Measurements from ENCODE around the gene FADS1. TPM values are rescaled to one million over a fixed set of nuclear protein-coding genes. Genes with fewer than 3 reads are reported as not detected.

FADS1 gene
- total and polyA plus RNA-seq, 2 donors (not counting 1 experiment from before 2014, with no cell fraction given) = 173 to 208 TPM

DNA sequence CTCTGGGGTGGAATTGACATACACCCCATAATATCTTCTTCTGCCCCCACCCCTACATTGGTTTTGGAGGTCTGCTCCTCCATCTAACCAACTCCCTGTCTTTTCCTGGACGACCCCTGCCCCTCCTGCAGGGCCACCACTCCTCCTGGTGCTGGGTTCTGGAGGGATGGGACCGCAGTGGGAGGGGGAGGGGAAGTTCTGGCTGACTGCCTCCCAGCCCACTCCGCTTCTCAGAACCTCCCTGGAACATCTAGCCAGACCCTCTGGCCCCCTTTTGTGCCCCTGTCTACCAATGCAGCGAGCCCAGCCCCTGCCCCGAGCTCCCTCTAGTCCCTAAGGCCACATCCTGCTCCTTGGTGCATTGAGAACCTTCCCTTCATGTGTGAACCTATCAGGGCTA lies 63.1 kb downstream of the FADS1 start:
- TF ChIP-seq, protein P1, sequence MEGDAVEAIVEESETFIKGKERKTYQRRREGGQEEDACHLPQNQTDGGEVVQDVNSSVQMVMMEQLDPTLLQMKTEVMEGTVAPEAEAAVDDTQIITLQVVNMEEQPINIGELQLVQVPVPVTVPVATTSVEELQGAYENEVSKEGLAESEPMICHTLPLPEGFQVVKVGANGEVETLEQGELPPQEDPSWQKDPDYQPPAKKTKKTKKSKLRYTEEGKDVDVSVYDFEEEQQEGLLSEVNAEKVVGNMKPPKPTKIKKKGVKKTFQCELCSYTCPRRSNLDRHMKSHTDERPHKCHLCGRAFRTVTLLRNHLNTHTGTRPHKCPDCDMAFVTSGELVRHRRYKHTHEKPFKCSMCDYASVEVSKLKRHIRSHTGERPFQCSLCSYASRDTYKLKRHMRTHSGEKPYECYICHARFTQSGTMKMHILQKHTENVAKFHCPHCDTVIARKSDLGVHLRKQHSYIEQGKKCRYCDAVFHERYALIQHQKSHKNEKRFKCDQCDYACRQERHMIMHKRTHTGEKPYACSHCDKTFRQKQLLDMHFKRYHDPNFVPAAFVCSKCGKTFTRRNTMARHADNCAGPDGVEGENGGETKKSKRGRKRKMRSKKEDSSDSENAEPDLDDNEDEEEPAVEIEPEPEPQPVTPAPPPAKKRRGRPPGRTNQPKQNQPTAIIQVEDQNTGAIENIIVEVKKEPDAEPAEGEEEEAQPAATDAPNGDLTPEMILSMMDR (conservative IDR thresholded peaks at IDR 0.05 in 1 of 2, IDR thresholded peaks at IDR 0.05 in 1 of 2; ENCODE audit: low read depth in 1 of 2, low read length in 2 of 2) = no peak
- no peak for TF ChIP-seq EZH2 (IDR thresholded peaks at IDR 0.05; ENCODE audit: low read length, missing control alignments)
- Histone ChIP-seq H3K4me3 (replicated peaks in 1 of 4; ENCODE audit: control extremely low read depth in 1 of 4, insufficient read depth in 1 of 4, low read depth in 3 of 4, low read length in 4 of 4) (no peak overlapping the region), H3K27me3 (ENCODE audit: control insufficient read depth, insufficient read depth, low read length) (peaks cover 13% of the 10 kb centered on the region), H2AFZ (ENCODE audit: low read length) (no peak overlapping the region), H3K4me1 (ENCODE audit: control insufficient read depth, extremely low read depth, insufficient read depth, low read length) (peaks cover 3% of the 10 kb centered on the region), H3K9me3 (ENCODE audit: control insufficient read depth, insufficient read depth, low read depth, low read length) (no peaks in the 10 kb centered on the region), H3K4me2 (ENCODE audit: extremely low read depth, insufficient read depth, low read length) (no peak overlapping the region), H3K9ac (ENCODE audit: insufficient read depth, low read length) (no peak overlapping the region), H3K27ac (ENCODE audit: insufficient read depth, low read length) (no peak overlapping the region), H4K20me1 (ENCODE audit: control insufficient read depth, extremely low read depth, insufficient read depth, low read length) (no peaks in the 10 kb centered on the region), H3K79me2 (ENCODE audit: control insufficient read depth, insufficient read depth, low read length) (no peaks in the 10 kb centered on the region), H3K36me3 (ENCODE audit: control insufficient read depth, insufficient read depth, low read length) (no peaks in the 10 kb centered on the region)
- DNase-seq (ENCODE audit: low read depth in 2 of 2) = no peak

DNA sequence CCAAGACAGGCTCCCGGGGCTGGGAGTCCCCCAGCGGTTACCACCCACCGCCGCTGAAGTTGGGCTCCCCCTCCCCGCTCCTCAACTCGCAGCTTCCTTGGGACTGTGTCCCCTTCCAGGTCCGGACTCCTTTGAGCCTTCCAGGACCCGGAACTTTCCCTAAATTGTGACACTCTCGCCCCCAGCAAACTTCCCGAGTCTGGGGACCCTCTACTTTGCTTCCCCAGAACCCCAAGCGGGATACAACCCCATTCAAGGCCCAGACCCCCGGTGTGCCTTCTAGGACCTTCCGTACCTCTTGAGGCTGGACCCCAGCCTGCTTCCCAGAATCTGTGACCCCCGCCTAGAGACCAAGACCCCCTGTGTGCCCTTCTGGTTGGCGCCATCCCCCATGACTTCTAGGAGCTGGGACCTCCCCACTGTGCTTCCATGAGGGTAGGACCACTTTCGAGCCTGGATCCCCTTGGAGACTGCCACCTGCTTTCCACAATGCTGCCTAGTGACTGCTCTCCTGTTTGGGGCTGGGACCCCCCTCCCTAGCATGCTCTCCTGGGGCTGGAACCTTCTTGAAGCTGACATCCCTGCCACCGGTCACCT lies 63.8 kb downstream of the FADS1 start:
- Histone ChIP-seq H3K79me2 (ENCODE audit: control insufficient read depth, insufficient read depth, low read length) (no peaks in the 10 kb centered on the region), H3K4me2 (ENCODE audit: extremely low read depth, insufficient read depth, low read length) (peak overlapping the region; percentile 80), H3K4me3 (replicated peaks in 1 of 4; ENCODE audit: control extremely low read depth in 1 of 4, insufficient read depth in 1 of 4, low read depth in 3 of 4, low read length in 4 of 4) (peak overlapping the region in 2 of 4 experiments; percentile 34 to 35), H2AFZ (ENCODE audit: low read length) (peak overlapping the region; percentile 46), H3K4me1 (ENCODE audit: control insufficient read depth, extremely low read depth, insufficient read depth, low read length) (peaks cover 3% of the 10 kb centered on the region), H3K36me3 (ENCODE audit: control insufficient read depth, insufficient read depth, low read length) (no peaks in the 10 kb centered on the region), H3K9ac (ENCODE audit: insufficient read depth, low read length) (no peak overlapping the region), H3K27me3 (ENCODE audit: control insufficient read depth, insufficient read depth, low read length) (peaks cover 13% of the 10 kb centered on the region), H4K20me1 (ENCODE audit: control insufficient read depth, extremely low read depth, insufficient read depth, low read length) (no peaks in the 10 kb centered on the region), H3K9me3 (ENCODE audit: control insufficient read depth, insufficient read depth, low read depth, low read length) (no peaks in the 10 kb centered on the region), H3K27ac (ENCODE audit: insufficient read depth, low read length) (no peak overlapping the region)
- peak; percentile 59 for TF ChIP-seq EZH2 (IDR thresholded peaks at IDR 0.05; ENCODE audit: low read length, missing control alignments)
- TF ChIP-seq, protein P1 (conservative IDR thresholded peaks at IDR 0.05 in 1 of 2, IDR thresholded peaks at IDR 0.05 in 1 of 2; ENCODE audit: low read depth in 1 of 2, low read length in 2 of 2) = no peak
- no peak for DNase-seq (ENCODE audit: low read depth in 2 of 2)

DNA sequence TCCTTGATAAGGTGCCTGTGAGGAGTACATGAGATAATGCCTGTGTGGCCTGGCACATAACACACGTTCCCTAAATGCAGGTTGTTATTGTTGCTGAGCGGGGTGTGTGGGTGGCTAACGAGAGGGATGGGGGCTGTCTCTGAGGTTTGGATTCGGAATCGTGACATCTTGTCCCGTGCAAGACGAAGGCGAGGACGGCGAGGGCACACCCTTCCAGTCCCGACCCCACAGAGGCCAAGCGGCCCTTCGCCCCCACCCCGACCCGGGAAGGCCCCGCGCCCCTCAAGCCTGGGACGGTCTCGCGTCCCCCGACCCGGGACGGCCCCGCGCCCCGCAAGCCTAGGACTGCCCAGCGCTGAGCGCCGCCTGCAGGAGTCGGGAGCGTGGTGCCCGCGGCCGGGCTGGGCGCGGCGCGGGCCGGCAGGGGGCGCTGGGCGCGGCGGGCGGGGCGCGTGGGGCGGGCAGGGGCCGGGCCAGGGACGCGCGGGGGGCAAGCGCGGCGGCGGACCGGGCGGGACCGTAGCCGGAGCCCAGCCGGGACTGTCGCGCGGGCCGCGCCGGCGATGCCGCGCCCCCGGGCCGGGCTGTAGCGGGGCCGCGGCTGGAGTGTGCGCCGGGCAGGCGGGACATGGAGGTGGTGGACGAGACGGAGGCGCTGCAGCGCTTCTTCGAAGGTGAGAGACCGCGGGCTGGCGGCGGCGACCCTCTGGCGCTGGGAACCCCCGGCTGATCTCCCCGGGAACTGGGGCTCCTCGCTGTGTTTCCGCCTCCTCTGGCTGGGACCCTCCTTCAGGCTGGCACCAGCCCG lies 64.5 kb downstream of the FADS1 start, which contains the start of gene MYRF:
MYRF (plus strand) TSS at position 520 of the 808 bp plus-strand sequence; CDS start at position 629, 109 bp downstream.
- Histone ChIP-seq H2AFZ (ENCODE audit: low read length) (peak within 1 kb of the TSS; percentile 46), H3K4me2 (ENCODE audit: extremely low read depth, insufficient read depth, low read length) (peak within 1 kb of the TSS; percentile 80), H3K27me3 (ENCODE audit: control insufficient read depth, insufficient read depth, low read length) (peaks cover 13% of the 10 kb centered on the region), H3K79me2 (ENCODE audit: control insufficient read depth, insufficient read depth, low read length) (no peaks in the 10 kb centered on the region), H3K9ac (ENCODE audit: insufficient read depth, low read length) (no peak within 1 kb of the TSS), H4K20me1 (ENCODE audit: control insufficient read depth, extremely low read depth, insufficient read depth, low read length) (no peaks in the 10 kb centered on the region), H3K9me3 (ENCODE audit: control insufficient read depth, insufficient read depth, low read depth, low read length) (no peaks in the 10 kb centered on the region), H3K4me3 (replicated peaks in 1 of 4; ENCODE audit: control extremely low read depth in 1 of 4, insufficient read depth in 1 of 4, low read depth in 3 of 4, low read length in 4 of 4) (peak within 1 kb of the TSS in 2 of 4 experiments; percentile 34 to 35), H3K27ac (ENCODE audit: insufficient read depth, low read length) (no peak within 1 kb of the TSS), H3K4me1 (ENCODE audit: control insufficient read depth, extremely low read depth, insufficient read depth, low read length) (peaks cover 3% of the 10 kb centered on the region), H3K36me3 (ENCODE audit: control insufficient read depth, insufficient read depth, low read length) (no peaks in the 10 kb centered on the region)
- TF ChIP-seq EZH2 (IDR thresholded peaks at IDR 0.05; ENCODE audit: low read length, missing control alignments) = no peak
- TF ChIP-seq, protein P1 (conservative IDR thresholded peaks at IDR 0.05 in 1 of 2, IDR thresholded peaks at IDR 0.05 in 1 of 2; ENCODE audit: low read depth in 1 of 2, low read length in 2 of 2) = peak; percentile 32 to 43
- DNase-seq (ENCODE audit: low read depth in 2 of 2) = peak in 1 of 2 donors; percentile 24
